ENCODE results near the gene LYSMD4.
"Not testable (repeated sequence)": the region's sequence is repeated elsewhere in the genome, so short reads cannot be mapped to it uniquely, and the experiment has no call there.

Gene LYSMD4

DNA sequence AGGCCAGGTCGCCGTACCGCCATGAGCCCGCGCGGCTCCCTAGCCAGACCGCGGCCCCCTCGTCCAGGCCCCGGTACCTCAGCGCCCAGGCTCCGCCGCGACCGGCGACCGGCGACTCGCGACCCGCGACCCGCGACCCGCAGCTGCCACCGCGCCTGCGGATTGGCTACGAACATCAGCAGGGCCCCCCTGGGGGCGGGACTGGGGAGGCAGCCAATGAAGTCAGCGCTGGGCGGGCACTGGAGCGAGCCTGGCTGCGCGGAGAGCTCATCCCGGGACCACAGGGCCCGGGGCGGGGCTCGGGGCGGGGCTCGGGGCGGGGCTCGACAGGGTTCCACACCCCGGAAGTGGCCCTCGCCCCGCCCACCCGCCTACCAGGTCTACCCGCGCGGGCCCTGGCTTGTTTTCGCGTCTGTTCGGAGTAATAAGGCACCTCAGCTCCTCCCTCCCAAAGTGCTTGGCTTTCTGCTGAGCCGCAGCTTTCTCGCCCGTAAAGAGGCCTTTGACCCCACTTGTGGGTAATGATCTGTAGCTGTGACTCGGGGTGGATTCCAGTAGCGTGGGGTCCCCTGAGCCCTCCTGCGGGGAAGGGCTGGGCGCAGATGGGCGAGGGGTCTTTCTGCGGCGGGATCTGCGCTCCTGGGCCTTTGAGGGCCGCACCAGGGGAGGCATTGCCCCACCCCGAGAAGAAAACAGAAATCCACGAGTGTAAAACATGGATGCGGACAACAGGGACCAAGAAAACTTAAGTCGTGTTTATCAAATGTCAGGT lies at the start of gene LYSMD4:
Gene LYSMD4 (minus strand): TSS at position 170 of the 772 bp plus-strand sequence. CDS start 1,438 bp downstream, outside the sequence.
- H3K9ac ChIP-seq (ENCODE audit: low read length in 5 of 5): peak within 1 kb of the TSS; percentile 78 to 90 (median 87)
- H3K4me3 ChIP-seq (ENCODE audit: low read depth in 1 of 5, low read length in 5 of 5): peak within 1 kb of the TSS; percentile 79 to 87 (median 81)
- H3K9me3 ChIP-seq (ENCODE audit: control insufficient read depth in 5 of 5, low read length in 5 of 5): peaks cover 0 to 5% (median 0%) of the 10 kb centered on the region in 5 donors
- H3K4me1 ChIP-seq (ENCODE audit: control insufficient read depth in 5 of 5, insufficient read depth in 5 of 5, low read length in 5 of 5): peaks cover 0 to 42% (median 34%) of the 10 kb centered on the region in 5 donors
- H3K27me3 ChIP-seq (ENCODE audit: control insufficient read depth in 5 of 5, insufficient read depth in 4 of 5, low read length in 5 of 5): no peaks in the 10 kb centered on the region
- H3K27ac ChIP-seq (ENCODE audit: low read depth, low read length): peak within 1 kb of the TSS; percentile 86
- peaks cover 0 to 11% (median 10%) of the 10 kb centered on the region in 5 donors for H3K36me3 ChIP-seq (ENCODE audit: control insufficient read depth in 5 of 5, insufficient read depth in 5 of 5, low read length in 5 of 5)

- H3K27me3 ChIP-seq (ENCODE audit: control insufficient read depth in 5 of 5, insufficient read depth in 4 of 5, low read length in 5 of 5); H3K9me3 ChIP-seq (ENCODE audit: control insufficient read depth in 5 of 5, low read length in 5 of 5); H3K27ac ChIP-seq (ENCODE audit: low read depth, low read length); H3K4me3 ChIP-seq (ENCODE audit: low read depth in 1 of 5, low read length in 5 of 5); H3K9ac ChIP-seq (ENCODE audit: low read length in 5 of 5); H3K4me1 ChIP-seq (ENCODE audit: control insufficient read depth in 5 of 5, insufficient read depth in 5 of 5, low read length in 5 of 5); H3K36me3 ChIP-seq (ENCODE audit: control insufficient read depth in 5 of 5, insufficient read depth in 5 of 5, low read length in 5 of 5): not testable (repeated sequence)
Observed at GRCh38 chr15:99782029-99782428, 48.8 kb upstream of the LYSMD4 start.

- H3K9me3 ChIP-seq (ENCODE audit: control insufficient read depth in 5 of 5, low read length in 5 of 5): no peaks in the 10 kb centered on the region
- H3K4me1 ChIP-seq (ENCODE audit: control insufficient read depth in 5 of 5, insufficient read depth in 5 of 5, low read length in 5 of 5): no peaks in the 10 kb centered on the region
- H3K36me3 ChIP-seq (ENCODE audit: control insufficient read depth in 5 of 5, insufficient read depth in 5 of 5, low read length in 5 of 5): no peaks in the 10 kb centered on the region
- H3K9ac ChIP-seq (ENCODE audit: low read length in 5 of 5): no peak overlapping the region
- H3K27me3 ChIP-seq (ENCODE audit: control insufficient read depth in 5 of 5, insufficient read depth in 4 of 5, low read length in 5 of 5): no peaks in the 10 kb centered on the region
- no peak overlapping the region for H3K27ac ChIP-seq (ENCODE audit: low read depth, low read length)
- no peak overlapping the region for H3K4me3 ChIP-seq (ENCODE audit: low read depth in 1 of 5, low read length in 5 of 5)
Observed at GRCh38 chr15:99777144-99777543, 43.9 kb upstream of the LYSMD4 start.

GRCh38 chr15:99764522-99764921 lies 31.3 kb upstream of the LYSMD4 start:
- Histone ChIP-seq H3K4me1 (ENCODE audit: control insufficient read depth in 5 of 5, insufficient read depth in 5 of 5, low read length in 5 of 5) (peaks cover 0 to 1% (median 0%) of the 10 kb centered on the region in 5 donors), H3K9ac (ENCODE audit: low read length in 5 of 5) (no peak overlapping the region), H3K4me3 (ENCODE audit: low read depth in 1 of 5, low read length in 5 of 5) (no peak overlapping the region), H3K27ac (ENCODE audit: low read depth, low read length) (no peak overlapping the region), H3K27me3 (ENCODE audit: control insufficient read depth in 5 of 5, insufficient read depth in 4 of 5, low read length in 5 of 5) (no peaks in the 10 kb centered on the region), H3K9me3 (ENCODE audit: control insufficient read depth in 5 of 5, low read length in 5 of 5) (no peaks in the 10 kb centered on the region), H3K36me3 (ENCODE audit: control insufficient read depth in 5 of 5, insufficient read depth in 5 of 5, low read length in 5 of 5) (no peaks in the 10 kb centered on the region)

DNA sequence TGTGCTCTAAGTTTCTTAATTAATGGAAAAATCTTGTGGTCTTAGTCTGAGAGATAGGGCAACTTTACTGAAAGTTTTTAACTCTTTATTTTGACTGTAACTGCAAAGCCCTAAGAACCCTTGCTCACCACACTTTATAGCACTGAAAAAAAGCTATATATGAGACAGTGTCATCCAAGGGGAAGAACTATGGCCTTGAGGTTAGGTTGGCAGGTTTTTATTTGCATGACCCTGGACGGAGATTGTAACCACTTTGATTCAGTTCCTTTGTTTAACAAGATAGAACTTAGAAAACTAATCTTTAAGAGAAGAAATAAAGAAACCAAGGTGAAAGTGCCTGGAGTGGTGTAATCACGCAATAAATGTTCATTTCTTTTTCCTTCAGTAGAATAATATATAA lies 30.6 kb upstream of the LYSMD4 start:
- Histone ChIP-seq H3K27me3 (ENCODE audit: control insufficient read depth in 5 of 5, insufficient read depth in 4 of 5, low read length in 5 of 5) (no peaks in the 10 kb centered on the region), H3K4me3 (ENCODE audit: low read depth in 1 of 5, low read length in 5 of 5) (no peak overlapping the region), H3K9ac (ENCODE audit: low read length in 5 of 5) (no peak overlapping the region), H3K27ac (ENCODE audit: low read depth, low read length) (no peak overlapping the region), H3K4me1 (ENCODE audit: control insufficient read depth in 5 of 5, insufficient read depth in 5 of 5, low read length in 5 of 5) (peaks cover 0 to 1% (median 0%) of the 10 kb centered on the region in 5 donors), H3K9me3 (ENCODE audit: control insufficient read depth in 5 of 5, low read length in 5 of 5) (no peaks in the 10 kb centered on the region), H3K36me3 (ENCODE audit: control insufficient read depth in 5 of 5, insufficient read depth in 5 of 5, low read length in 5 of 5) (no peaks in the 10 kb centered on the region)

DNA sequence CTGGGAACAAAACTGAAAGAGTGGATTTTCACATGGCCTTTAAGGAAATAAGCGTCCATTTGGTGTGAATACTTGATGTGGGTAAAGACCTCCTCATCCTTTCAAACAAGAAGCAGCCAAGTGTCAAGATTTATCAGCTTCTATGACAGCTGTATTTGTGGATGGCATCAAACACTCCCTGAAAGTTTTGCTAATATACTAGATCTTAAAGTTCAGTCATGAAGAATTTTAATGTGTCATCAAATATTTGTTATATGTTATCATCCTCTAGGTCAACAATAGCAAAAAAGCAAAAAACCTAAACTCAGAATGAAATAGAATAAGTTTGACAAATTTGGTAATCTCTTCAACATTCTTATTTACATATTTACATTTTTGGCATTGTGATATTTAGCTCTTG lies 29.1 kb upstream of the LYSMD4 start:
- no peaks in the 10 kb centered on the region for H3K9me3 ChIP-seq (ENCODE audit: control insufficient read depth in 5 of 5, low read length in 5 of 5)
- no peak overlapping the region for H3K27ac ChIP-seq (ENCODE audit: low read depth, low read length)
- no peaks in the 10 kb centered on the region for H3K27me3 ChIP-seq (ENCODE audit: control insufficient read depth in 5 of 5, insufficient read depth in 4 of 5, low read length in 5 of 5)
- H3K4me3 ChIP-seq (ENCODE audit: low read depth in 1 of 5, low read length in 5 of 5): no peak overlapping the region
- no peaks in the 10 kb centered on the region for H3K36me3 ChIP-seq (ENCODE audit: control insufficient read depth in 5 of 5, insufficient read depth in 5 of 5, low read length in 5 of 5)
- H3K4me1 ChIP-seq (ENCODE audit: control insufficient read depth in 5 of 5, insufficient read depth in 5 of 5, low read length in 5 of 5): peaks cover 0 to 1% (median 0%) of the 10 kb centered on the region in 5 donors
- no peak overlapping the region for H3K9ac ChIP-seq (ENCODE audit: low read length in 5 of 5)

GRCh38 chr15:99755692-99756409 lies 22.6 kb upstream of the LYSMD4 start:
- Histone ChIP-seq H3K9me3 (ENCODE audit: control insufficient read depth in 5 of 5, low read length in 5 of 5) (no peaks in the 10 kb centered on the region), H3K27ac (ENCODE audit: low read depth, low read length) (no peak overlapping the region), H3K9ac (ENCODE audit: low read length in 5 of 5) (no peak overlapping the region), H3K4me3 (ENCODE audit: low read depth in 1 of 5, low read length in 5 of 5) (no peak overlapping the region), H3K27me3 (ENCODE audit: control insufficient read depth in 5 of 5, insufficient read depth in 4 of 5, low read length in 5 of 5) (peaks cover 0 to 3% (median 0%) of the 10 kb centered on the region in 5 donors), H3K36me3 (ENCODE audit: control insufficient read depth in 5 of 5, insufficient read depth in 5 of 5, low read length in 5 of 5) (no peaks in the 10 kb centered on the region), H3K4me1 (ENCODE audit: control insufficient read depth in 5 of 5, insufficient read depth in 5 of 5, low read length in 5 of 5) (peaks cover 0 to 4% (median 3%) of the 10 kb centered on the region in 5 donors)

DNA sequence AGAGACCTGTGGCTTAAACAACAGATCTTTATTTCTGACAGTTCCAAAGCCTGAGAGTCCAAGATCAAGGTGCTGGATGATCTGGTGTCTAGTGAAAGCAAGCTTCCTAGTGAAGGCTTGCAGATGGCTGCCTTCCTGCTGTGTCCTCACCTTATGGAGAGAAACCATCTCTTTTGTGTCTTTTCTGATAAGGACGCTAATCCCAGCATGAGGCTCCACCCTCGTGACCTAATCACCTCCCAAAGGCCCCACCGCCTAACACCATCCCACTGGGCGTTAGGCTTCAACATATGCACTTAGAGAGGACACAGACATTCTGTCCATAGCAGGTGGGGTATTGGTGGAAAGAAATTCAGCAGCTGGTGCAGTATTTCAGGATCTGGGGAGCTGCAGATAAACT lies 19.8 kb upstream of the LYSMD4 start:
- Histone ChIP-seq H3K4me1 (ENCODE audit: control insufficient read depth in 5 of 5, insufficient read depth in 5 of 5, low read length in 5 of 5) (peaks cover 0 to 14% (median 3%) of the 10 kb centered on the region in 5 donors), H3K4me3 (ENCODE audit: low read depth in 1 of 5, low read length in 5 of 5) (no peak overlapping the region)

GRCh38 chr15:99752556-99752955 lies 19.3 kb upstream of the LYSMD4 start:
- no peak overlapping the region for H3K4me3 ChIP-seq (ENCODE audit: low read depth in 1 of 5, low read length in 5 of 5)
- peaks cover 0 to 14% (median 3%) of the 10 kb centered on the region in 5 donors for H3K4me1 ChIP-seq (ENCODE audit: control insufficient read depth in 5 of 5, insufficient read depth in 5 of 5, low read length in 5 of 5)
- peaks cover 0 to 3% (median 0%) of the 10 kb centered on the region in 5 donors for H3K27me3 ChIP-seq (ENCODE audit: control insufficient read depth in 5 of 5, insufficient read depth in 4 of 5, low read length in 5 of 5)
- H3K27ac ChIP-seq (ENCODE audit: low read depth, low read length): no peak overlapping the region
- no peak overlapping the region for H3K9ac ChIP-seq (ENCODE audit: low read length in 5 of 5)
- no peaks in the 10 kb centered on the region for H3K36me3 ChIP-seq (ENCODE audit: control insufficient read depth in 5 of 5, insufficient read depth in 5 of 5, low read length in 5 of 5)
- no peaks in the 10 kb centered on the region for H3K9me3 ChIP-seq (ENCODE audit: control insufficient read depth in 5 of 5, low read length in 5 of 5)

More for the DNA sequence above, 19.8 kb upstream of the LYSMD4 start:
- Histone ChIP-seq H3K27me3 (ENCODE audit: control insufficient read depth in 5 of 5, insufficient read depth in 4 of 5, low read length in 5 of 5) (peaks cover 0 to 3% (median 0%) of the 10 kb centered on the region in 5 donors), H3K9me3 (ENCODE audit: control insufficient read depth in 5 of 5, low read length in 5 of 5) (no peaks in the 10 kb centered on the region), H3K9ac (ENCODE audit: low read length in 5 of 5) (no peak overlapping the region), H3K27ac (ENCODE audit: low read depth, low read length) (no peak overlapping the region), H3K36me3 (ENCODE audit: control insufficient read depth in 5 of 5, insufficient read depth in 5 of 5, low read length in 5 of 5) (no peaks in the 10 kb centered on the region)

DNA sequence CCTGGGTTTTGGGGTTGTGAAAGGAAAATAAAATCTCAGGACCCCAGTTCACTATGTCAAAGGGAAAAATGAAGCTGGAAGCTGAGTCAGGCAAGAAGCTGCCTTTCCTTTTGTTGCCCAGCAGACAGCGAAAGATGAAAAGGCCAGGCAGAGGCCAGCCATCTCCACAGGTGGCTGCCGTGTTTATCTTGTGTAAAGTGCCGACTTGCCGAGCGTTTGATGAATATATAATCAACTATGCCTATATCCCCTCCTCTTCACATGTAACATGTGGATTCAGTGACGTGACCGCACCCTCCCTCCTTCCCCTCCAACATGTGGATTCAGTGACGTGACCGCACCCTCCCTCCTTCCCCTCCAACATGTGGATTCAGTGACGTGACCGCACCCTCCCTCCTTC lies 17.1 kb upstream of the LYSMD4 start:
- peaks cover 0 to 11% (median 2%) of the 10 kb centered on the region in 5 donors for H3K4me1 ChIP-seq (ENCODE audit: control insufficient read depth in 5 of 5, insufficient read depth in 5 of 5, low read length in 5 of 5)
- not testable (repeated sequence) for H3K27me3 ChIP-seq (ENCODE audit: control insufficient read depth in 5 of 5, insufficient read depth in 4 of 5, low read length in 5 of 5); H3K4me3 ChIP-seq (ENCODE audit: low read depth in 1 of 5, low read length in 5 of 5); H3K9me3 ChIP-seq (ENCODE audit: control insufficient read depth in 5 of 5, low read length in 5 of 5); H3K9ac ChIP-seq (ENCODE audit: low read length in 5 of 5); H3K36me3 ChIP-seq (ENCODE audit: control insufficient read depth in 5 of 5, insufficient read depth in 5 of 5, low read length in 5 of 5); H3K27ac ChIP-seq (ENCODE audit: low read depth, low read length)

All from subcutaneous abdominal adipose tissue (tissue), 5 donors.